ENCODE data around the gene GLIS1.

GLIS1 gene

DNA sequence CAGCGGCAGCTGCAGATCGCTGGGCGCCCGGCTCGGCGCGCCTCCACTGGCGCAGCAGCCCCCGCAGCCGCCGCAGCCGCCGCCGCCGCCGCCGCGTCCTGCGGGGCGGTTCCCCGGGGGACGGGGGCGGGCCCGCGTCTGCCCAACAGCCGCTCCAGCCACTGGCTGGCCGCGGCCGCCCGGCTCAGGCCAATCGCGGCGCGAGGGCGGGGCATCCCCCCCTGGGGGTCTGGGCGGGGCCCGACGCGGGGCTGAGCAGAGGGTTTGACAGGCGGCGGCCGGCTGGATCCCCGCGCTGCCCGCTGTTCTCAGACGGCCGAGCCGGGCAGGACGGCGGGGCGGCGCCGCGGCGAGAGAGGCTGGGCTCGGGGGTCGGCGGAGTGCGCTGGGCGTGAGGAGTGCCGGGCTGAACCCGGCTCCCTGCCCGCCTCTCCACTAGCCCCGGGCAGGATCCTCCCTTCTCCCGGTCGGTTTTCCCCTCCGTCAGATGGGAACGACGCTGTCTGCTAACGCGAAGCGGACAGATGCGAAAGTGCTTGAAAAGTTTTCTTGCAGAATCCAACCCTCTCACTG lies at the start of gene GLIS1:
Gene GLIS1, minus strand, starts transcription at position 56 of the 573 bp plus-strand sequence. CDS start 1,100 bp downstream, outside the sequence.
- in situ Hi-C loops (cut with HindIII; ENCODE audit: low sequenced_read_pairs): loop anchor here (5.0 kb wide), 2 partner anchors 47 to 92 kb away; no protein-coding TSS in a partner anchor

DNA sequence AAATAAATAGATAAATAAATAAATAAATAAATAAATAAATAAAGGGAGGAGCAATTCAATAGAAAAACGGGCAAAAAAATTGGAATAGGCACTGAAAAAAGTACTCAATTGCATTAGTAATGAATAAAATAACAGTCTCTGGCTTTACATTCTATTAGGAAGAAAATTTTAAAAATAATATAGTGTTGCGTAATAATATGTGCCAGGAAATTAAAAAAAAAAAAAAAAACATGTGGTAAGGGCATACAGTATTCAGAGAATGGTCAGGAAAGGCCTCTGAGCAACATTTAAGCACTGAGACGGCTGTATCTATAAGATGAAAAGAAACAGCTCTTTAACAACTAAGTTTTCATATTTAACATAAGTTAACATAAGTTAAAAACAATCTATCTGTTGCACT lies 48.7 kb upstream of the GLIS1 start:
- in situ Hi-C loops (cut with HindIII; ENCODE audit: low sequenced_read_pairs): no loop called here

DNA sequence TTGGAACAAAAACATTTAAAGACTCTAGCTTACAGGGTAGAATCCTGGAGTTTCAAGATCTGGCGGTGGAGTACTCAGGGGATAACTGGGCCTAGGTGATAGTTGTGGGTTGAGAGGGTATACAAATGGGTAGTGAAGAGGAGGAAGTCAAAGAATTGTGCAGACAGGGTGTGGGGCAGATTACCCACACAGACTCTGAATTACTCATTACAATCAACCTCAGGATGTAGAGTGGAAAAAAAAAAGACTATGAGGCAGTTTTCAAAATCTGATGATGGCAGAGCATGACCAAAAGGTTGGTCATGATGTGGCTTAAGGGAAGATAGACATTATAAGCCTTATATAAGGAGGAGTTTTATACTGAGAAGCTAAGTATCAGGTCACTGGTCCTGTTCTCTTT lies 44.1 kb upstream of the GLIS1 start:
- in situ Hi-C loops (cut with HindIII; ENCODE audit: low sequenced_read_pairs): no loop called here

- in situ Hi-C loops (cut with HindIII; ENCODE audit: low sequenced_read_pairs): no loop called here
Observed at GRCh38 chr1:53781654-53782053, 42.7 kb upstream of the GLIS1 start.

DNA sequence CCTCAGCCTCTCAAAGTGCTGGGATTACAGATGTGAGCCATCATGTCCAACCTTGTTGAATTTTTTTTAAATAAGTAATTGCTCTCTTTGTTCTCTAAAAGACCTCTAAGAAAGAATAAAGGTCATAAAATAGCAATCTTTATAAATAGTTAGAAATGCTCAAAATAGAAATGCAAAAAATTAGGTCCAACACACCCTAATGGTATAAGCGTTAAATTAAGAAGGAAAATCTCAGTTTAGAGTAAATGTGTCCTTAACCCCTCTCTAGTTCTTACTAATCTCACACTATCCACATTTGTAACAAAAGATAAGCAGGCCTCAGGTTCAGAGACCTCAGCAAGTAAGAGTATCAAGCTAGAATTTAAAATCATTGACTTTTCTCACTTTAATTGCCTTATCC lies 38.3 kb upstream of the GLIS1 start:
- in situ Hi-C loops (cut with HindIII; ENCODE audit: low sequenced_read_pairs): no loop called here

GRCh38 chr1:53771648-53772047 lies 32.7 kb upstream of the GLIS1 start:
- in situ Hi-C loops (cut with HindIII; ENCODE audit: low sequenced_read_pairs): no loop called here

GRCh38 chr1:53769780-53770179 lies 30.8 kb upstream of the GLIS1 start:
- in situ Hi-C loops (cut with HindIII; ENCODE audit: low sequenced_read_pairs): loop anchor here (10.0 kb wide), 1 partner anchor 285 kb away; no protein-coding TSS in a partner anchor

DNA sequence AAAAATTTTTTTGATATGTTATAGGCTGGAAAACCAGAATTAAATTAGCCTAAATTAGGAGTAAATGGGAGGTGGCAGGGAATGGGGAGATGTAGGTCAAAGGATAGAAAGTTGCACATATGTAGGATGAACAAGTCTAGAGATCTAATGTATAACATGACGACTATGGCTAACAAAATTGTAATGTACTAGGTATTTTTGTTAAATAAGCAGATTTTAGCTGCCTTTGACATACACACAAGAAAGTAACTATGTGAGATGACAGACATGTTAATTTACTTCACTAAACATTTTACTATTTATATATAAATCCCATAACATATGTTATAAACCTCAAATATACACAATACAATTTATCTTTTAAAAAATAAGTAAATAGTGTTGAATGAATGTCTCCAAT lies 30.2 kb upstream of the GLIS1 start:
- in situ Hi-C loops (cut with HindIII; ENCODE audit: low sequenced_read_pairs): loop anchor here (10.0 kb wide), 1 partner anchor 284 kb away; no protein-coding TSS in a partner anchor

DNA sequence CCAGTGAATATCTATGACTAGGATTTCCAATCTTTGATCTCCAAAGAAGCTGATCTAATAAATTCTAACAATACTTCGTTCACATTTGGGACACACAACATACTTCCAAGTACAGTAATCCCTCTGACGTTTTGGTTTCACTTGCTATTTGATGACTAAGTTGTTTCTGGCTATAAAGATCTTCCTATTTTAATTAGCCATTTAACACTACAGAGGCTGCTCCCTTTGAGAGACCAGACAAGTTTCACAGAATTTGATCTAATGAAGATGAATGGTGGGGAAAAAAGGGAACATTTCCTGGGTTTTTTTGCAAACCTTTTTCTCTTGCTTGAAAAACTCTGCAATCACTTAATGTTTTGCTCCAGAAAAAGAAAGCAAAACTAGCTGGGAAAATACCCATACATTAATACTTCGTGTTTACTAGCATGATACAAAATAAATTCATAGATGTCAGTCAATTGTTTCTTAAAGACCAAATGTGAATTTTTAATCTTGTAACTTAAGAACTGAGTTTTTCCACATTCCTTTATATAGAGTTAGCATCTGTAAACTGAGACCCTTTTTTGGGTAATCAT lies 28.0 kb upstream of the GLIS1 start:
- in situ Hi-C loops (cut with HindIII; ENCODE audit: low sequenced_read_pairs): loop anchor here (10.0 kb wide), 1 partner anchor 282 kb away; no protein-coding TSS in a partner anchor

DNA sequence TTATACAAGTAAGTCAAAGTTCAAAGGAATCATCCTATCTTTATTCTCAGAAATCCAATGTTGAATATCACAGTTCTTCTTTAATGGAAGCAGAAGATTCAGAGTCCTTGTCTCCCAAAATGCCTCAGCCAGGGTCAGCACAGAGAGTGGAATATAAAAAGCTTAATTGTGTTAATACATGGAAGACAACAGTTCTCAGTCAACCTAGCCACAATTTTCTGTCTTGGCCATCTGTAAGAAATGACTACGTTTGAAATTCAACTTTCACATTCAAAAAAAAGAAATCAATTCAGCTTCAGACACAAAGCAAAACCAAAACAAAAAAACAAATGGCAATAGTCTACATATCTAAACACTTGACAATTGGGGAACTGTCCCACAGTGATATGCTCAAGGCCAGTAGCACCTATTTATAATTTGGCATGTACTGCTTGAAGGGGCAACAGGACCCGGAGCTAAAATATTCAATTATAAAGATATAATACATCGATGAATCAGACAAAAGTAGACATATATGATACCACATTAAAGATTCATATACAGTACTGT lies 27.3 kb upstream of the GLIS1 start:
- in situ Hi-C loops (cut with HindIII; ENCODE audit: low sequenced_read_pairs): loop anchor here (10.0 kb wide), 1 partner anchor 281 kb away; no protein-coding TSS in a partner anchor

DNA sequence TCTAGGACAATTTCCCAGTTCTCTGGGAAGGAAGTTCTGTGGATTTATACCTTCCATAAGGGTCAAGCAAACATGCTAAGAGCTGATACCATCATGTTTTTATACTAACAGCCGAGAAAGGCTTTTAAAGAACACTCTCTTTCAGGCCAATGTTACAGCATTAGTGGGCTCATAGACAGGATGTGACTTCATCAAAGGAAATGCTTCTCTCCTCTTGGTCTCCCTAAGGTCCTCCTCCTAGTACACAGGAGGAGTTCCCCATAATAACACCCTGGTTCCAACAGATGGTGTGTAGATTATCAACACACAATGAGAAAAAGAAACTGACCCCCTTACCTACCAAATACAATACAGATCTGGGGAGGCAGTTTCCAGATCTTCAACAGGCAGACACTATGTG lies 26.7 kb upstream of the GLIS1 start:
- in situ Hi-C loops (cut with HindIII; ENCODE audit: low sequenced_read_pairs): loop anchor here (10.0 kb wide), 1 partner anchor 281 kb away; no protein-coding TSS in a partner anchor

DNA sequence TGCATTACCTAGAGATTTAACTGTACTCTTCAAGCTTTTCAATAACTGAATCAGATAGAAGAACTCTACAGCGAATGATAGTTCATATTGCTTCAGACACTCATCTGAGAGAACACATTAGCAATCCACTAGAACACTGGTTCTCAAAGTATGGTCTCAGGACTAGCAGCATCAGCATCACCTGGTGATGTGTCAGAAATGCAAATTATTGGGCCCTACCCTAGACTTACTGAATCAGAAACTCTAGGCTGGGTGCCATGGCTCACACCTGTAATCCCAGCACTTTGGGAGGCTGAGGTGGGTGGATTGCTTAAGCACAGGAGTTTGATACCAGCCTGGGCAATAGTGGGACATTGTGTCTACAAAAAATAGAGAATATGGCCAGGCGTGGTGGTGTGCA lies 24.9 kb upstream of the GLIS1 start:
- in situ Hi-C loops (cut with HindIII; ENCODE audit: low sequenced_read_pairs): loop anchor here (10.0 kb wide), 1 partner anchor 279 kb away; no protein-coding TSS in a partner anchor

GRCh38 chr1:53763461-53763860 lies 24.5 kb upstream of the GLIS1 start:
- in situ Hi-C loops (cut with HindIII; ENCODE audit: low sequenced_read_pairs): loop anchor here (10.0 kb wide), 1 partner anchor 279 kb away; no protein-coding TSS in a partner anchor

- in situ Hi-C loops (cut with HindIII; ENCODE audit: low sequenced_read_pairs): loop anchor here (10.0 kb wide), 1 partner anchor 276 kb away; no protein-coding TSS in a partner anchor
Observed at GRCh38 chr1:53760497-53760896, 21.5 kb upstream of the GLIS1 start.

- in situ Hi-C loops (cut with HindIII; ENCODE audit: low sequenced_read_pairs): no loop called here
Observed at GRCh38 chr1:53755874-53756273, 16.9 kb upstream of the GLIS1 start.

DNA sequence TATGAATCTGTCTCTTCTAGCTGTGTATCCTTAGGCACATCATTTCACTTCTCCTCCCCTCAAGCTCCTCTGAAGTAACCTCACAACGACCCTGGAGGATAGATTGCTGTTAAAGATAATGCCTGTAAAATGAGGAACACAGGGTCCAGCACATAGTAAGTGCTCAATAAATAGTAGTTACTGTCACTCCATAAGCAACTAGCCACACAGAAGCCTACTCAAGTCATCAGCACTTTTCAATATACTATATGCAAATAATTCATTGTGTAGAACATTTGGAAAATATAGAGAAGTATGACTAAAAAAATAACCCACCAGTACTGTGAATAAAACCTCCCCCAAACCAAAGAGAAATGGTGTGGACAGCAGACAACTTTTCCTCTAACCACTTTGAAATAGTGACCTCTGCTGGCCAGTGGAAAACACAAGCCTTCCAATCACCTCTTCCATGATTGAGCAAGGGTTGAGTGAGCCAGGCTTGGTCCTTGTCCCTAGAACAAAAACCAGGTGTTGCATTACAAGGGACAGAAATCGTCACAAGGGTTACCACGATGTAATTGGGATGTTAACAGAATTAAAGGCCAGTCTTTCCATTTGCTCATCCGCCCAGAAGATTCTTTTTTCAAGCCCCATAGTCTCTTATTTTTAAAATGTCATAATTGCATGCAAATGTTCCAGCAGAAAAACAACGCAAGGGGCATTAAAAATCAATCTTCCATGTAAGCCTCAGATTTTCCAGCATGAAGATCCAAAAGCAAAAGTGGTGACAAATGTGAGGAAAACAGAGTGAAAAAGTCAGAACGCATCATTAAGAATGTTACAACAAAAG lies 15.7 kb upstream of the GLIS1 start:
- in situ Hi-C loops (cut with HindIII; ENCODE audit: low sequenced_read_pairs): no loop called here

- in situ Hi-C loops (cut with HindIII; ENCODE audit: low sequenced_read_pairs): no loop called here
Observed at GRCh38 chr1:53752281-53752680, 13.3 kb upstream of the GLIS1 start.

- in situ Hi-C loops (cut with HindIII; ENCODE audit: low sequenced_read_pairs): loop anchor here (10.0 kb wide), 1 partner anchor 453 kb away; no protein-coding TSS in a partner anchor
Observed at GRCh38 chr1:53747841-53748240, 8.9 kb upstream of the GLIS1 start.

GRCh38 chr1:53740621-53741105 lies 1.7 kb upstream of the GLIS1 start:
- in situ Hi-C loops (cut with HindIII; ENCODE audit: low sequenced_read_pairs): loop anchor here (10.0 kb wide), 1 partner anchor 446 kb away; no protein-coding TSS in a partner anchor

DNA sequence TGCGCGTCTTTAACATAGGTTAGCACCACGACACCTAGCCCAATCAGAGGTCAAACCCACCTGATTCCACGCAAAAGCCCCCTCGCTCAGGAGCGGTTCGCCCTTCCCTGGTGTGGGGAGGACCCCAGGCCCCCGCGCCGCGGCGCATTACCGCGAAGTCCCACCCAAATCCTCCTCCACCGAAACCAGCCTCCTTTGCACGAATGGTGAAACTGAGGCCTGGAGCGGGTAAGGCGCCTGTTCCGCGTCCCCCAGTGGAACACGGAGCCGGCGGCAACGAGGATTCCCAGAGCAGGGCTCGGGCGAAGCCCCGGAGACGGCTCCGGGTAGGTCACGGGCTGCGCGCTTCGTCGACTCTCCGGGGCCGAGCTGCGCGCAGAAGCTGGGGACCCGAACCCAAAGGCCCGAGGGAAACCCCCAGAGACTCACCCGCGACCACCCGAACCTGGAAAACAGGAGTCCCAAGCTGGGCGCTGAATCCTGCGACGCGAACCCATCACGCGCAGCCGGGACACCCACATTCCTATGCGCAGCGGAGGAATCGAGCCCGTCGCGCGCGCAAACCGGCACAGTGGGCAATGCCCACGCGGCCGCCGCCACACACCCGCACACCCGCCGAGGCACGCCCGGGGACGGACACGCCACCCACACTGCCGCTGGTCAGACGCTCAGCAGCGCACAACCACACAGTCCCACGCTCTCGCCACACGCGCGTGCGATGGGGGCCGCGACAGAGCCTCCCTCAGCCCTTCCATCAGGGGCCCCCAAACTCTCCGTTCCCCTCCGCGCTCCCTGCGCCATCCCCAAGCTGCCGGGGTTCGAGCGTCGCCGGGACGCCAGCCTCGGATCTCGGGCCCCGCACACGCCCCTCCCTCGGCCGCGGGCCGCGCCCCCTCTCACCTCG lies 507 bp downstream of the GLIS1 start:
- in situ Hi-C loops (cut with HindIII; ENCODE audit: low sequenced_read_pairs): loop anchor here (5.0 kb wide), 2 partner anchors 46 to 91 kb away; no protein-coding TSS in a partner anchor

Data from endothelial cell of hepatic sinusoid (primary cell).